ENCODE measurements around the gene PARVA.

DNA sequence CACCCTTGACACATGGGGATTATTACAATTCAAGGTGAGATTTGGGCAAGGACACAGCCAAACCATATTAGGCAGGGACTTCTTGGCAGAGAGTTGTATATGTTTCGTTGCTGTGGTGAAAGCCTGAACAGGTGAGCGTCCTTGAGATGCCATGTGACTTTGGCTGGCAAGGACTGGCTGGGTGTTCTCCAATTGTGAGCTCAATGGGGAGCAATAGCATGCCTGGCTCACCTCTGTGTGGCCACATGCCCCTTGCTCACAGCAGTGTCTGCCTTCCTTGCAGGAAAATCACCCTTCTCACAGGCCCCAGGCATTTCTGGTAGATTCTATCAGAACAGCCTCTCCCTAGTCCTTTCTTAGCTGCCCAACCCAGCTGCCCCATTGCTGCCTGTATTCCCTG is 105.5 kb downstream of the PARVA start:
- TF ChIP-seq POU6F1 (CRISPR knock-in tag; IDR thresholded peaks at IDR 0.05; ENCODE audit: borderline replicate concordance, low read depth) (no peak), ZNF565 (CRISPR knock-in tag; conservative IDR thresholded peaks at IDR 0.05; ENCODE audit: low read depth) (no peak), ZC3H10 (CRISPR knock-in tag; IDR thresholded peaks at IDR 0.05) (no peak), ZNF70 (CRISPR knock-in tag; IDR thresholded peaks at IDR 0.05) (no peak), GLIS3 (CRISPR knock-in tag; IDR thresholded peaks at IDR 0.05) (no peak), RARB (CRISPR knock-in tag; IDR thresholded peaks at IDR 0.05) (no peak), TOX (CRISPR knock-in tag; IDR thresholded peaks at IDR 0.05; ENCODE audit: borderline replicate concordance) (no peak), TSHZ2 (CRISPR knock-in tag; IDR thresholded peaks at IDR 0.05) (no peak), TCF4 (CRISPR knock-in tag; IDR thresholded peaks at IDR 0.05; ENCODE audit: borderline replicate concordance) (no peak)
- TF ChIP-seq, protein P1, sequence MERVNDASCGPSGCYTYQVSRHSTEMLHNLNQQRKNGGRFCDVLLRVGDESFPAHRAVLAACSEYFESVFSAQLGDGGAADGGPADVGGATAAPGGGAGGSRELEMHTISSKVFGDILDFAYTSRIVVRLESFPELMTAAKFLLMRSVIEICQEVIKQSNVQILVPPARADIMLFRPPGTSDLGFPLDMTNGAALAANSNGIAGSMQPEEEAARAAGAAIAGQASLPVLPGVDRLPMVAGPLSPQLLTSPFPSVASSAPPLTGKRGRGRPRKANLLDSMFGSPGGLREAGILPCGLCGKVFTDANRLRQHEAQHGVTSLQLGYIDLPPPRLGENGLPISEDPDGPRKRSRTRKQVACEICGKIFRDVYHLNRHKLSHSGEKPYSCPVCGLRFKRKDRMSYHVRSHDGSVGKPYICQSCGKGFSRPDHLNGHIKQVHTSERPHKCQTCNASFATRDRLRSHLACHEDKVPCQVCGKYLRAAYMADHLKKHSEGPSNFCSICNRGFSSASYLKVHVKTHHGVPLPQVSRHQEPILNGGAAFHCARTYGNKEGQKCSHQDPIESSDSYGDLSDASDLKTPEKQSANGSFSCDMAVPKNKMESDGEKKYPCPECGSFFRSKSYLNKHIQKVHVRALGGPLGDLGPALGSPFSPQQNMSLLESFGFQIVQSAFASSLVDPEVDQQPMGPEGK (CRISPR knock-in tag; IDR thresholded peaks at IDR 0.05; ENCODE audit: borderline replicate concordance), result no peak
